Activated naive CD4-positive, alpha-beta T cell (primary cell): ENCODE measurements around the gene DHRS13.
A peak's percentile ranks its signal among the peaks of the same experiment; 100 is the strongest.
"Not testable (repeated sequence)": the region's sequence is repeated elsewhere in the genome, so short reads cannot be mapped to it uniquely, and the experiment has no call there.

Experiments
- DNase-seq, 4 experiments: peaks; one replicate each; lab custom pipeline; 2025; lab: John Stamatoyannopoulos, UW

Gene DHRS13

DNA sequence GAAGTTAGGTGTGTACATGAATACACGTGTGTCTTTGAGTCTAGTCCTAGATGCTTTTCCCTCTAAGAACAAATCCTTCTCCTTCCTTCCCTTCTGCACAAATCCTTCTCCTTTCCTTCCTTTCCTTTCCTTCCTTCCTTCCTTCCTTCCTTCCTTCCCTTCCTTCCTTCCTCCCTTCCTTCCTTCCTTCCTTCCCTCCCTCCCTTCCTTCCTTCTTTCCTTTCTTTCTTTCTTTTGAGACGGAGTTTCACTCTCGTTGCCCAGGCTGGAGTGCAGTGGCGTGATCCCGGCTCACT lies 615 bp upstream of the DHRS13 start:
- DNase-seq = not testable (repeated sequence)

GRCh38 chr17:28901866-28902818 lies 737 bp downstream of the DHRS13 start:
- peak in 2 of 4 experiments; percentile 25 to 50 for DNase-seq

- DNase-seq = no peak
Measured at GRCh38 chr17:28900986-28901726, 1.7 kb downstream of the DHRS13 start.

GRCh38 chr17:28899212-28899815 lies 3.6 kb downstream of the DHRS13 start:
- DNase-seq = no peak

DNA sequence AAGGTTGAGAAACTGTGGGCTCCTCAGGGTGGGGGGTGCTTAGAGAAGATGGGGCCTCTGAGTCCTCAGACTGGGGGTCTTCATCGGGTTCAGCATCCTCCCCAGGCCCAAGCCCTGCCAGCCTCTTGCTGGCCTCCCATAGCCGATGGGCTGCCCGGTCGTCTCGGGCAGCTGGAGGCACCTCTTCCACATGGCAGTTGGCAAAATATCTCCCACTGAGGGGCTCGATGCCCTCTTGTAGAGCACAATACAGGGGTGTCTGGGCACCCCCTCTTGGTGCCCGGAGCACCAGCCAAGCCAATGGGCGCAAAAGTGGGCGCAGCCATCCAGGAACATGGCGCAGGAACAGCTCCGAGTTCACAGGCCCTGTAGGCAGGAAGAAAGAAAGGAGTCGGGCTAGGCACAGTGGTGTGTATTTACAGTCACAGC lies 4.3 kb downstream of the DHRS13 start:
- no peak for DNase-seq

DNA sequence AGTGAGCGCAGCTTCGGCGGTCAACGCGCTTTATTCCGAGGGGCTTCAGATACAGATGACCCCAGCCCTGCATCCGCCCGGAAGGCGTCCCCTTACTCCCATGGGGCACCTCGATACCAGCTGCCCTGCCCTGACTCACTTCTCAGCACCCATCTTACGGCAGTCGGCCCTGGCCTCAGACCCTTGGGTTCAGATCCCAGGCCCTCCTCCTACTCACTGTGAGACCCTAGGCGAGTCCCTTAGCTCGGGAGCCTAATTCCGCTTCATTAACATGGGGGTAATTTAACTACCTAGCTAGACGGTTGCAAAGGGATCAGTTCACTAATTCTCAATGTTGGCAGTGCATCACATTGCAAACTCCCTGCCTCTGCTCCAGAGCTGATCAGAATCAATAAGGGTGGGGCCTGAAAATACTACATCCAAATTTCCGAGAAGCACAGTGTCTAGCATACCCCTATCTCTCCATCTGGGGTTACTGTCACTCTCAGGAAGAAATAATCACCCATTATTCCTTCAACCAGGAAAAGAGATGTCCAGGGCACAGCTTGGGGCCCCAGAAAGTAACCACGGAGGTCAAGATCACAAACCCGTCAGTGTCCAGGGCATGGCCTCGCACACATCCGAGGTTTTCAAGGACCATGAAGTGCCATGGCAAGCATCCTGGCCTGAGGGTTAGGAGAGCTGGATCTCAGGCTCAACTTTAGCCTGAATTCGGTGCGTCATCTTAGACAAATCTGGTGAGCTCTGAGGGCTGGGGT lies 4.9 kb downstream of the DHRS13 start:
- DNase-seq = no peak

GRCh38 chr17:28896884-28897768 lies 5.8 kb downstream of the DHRS13 start, which contains the start of gene FLOT2:
Gene FLOT2, minus strand, starts transcription at chr17:28897733. Its CDS starts 159 bp downstream, at chr17:28897574.
- DNase-seq = peak; percentile 25 to 63 (median 53)

- no peak for DNase-seq
Measured at GRCh38 chr17:28896491-28896883, 6.4 kb downstream of the DHRS13 start.

GRCh38 chr17:28895794-28896447 lies 7.0 kb downstream of the DHRS13 start:
- no peak for DNase-seq

GRCh38 chr17:28893248-28894183 lies 9.4 kb downstream of the DHRS13 start:
- not testable (repeated sequence) for DNase-seq

DNA sequence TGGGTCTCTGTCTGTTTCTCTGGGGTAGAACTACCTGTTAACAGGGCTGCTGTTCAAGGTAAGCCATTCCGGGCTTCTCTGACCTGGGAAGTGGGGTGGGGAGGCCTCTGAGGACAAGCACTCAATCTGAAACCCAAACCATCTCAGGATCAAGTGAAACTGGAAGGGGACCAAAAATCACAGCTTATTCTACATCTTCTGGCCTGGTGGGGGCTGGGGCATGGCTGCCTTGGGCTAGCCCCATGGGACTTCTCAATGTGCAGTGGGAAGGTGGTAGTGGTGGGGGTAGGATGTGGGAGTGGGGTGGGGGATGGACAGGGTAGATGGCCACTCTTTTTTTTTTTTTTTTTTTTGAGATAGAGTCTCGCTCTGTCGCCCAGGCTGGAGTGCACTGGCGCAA lies 10.9 kb downstream of the DHRS13 start:
- DNase-seq = no peak

DNA sequence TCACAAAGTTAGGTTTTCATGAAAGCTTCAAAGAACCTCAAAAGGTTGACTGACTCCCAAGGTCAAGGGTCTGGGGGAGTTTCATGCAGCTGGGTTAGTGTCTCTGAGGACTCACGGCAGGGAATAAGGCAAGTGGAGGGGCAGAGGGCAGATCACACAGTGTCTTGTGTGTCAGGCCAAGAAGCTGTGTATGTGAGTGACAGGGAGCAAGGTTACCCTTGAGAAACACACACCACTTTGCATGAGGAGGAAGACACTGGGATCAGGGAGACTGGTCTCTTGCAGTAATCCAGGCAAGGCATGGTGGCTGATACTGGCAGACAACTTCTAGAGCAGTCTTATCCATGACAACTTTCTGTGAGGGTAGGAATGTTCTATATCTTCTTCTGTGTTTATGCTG lies 11.7 kb downstream of the DHRS13 start:
- no peak for DNase-seq

- no peak for DNase-seq
Measured at GRCh38 chr17:28889996-28890395, 12.9 kb downstream of the DHRS13 start.

DNA sequence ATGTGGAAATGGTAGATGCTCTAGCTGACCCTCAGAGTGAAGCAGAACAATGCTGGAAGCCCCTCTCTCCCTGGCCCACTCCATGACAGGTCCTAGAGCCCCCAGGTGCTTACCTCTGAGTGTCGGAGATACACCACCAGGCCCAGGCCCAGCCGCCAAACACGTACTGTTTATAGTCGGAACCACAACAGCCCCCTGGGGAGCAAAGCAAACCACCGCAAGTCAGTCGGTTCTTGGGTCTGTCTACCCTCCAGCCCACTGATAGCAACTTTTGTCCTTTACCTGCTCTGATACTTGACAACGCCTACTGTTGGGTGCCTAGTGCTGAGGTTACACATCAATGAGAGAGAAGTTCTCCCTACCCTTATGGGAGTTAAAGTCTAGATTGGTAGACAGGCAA lies 14.0 kb downstream of the DHRS13 start:
- no peak for DNase-seq

GRCh38 chr17:28887871-28888471 lies 14.9 kb downstream of the DHRS13 start:
- DNase-seq = no peak

- no peak for DNase-seq
Measured at GRCh38 chr17:28885951-28886350, 16.9 kb downstream of the DHRS13 start.

DNA sequence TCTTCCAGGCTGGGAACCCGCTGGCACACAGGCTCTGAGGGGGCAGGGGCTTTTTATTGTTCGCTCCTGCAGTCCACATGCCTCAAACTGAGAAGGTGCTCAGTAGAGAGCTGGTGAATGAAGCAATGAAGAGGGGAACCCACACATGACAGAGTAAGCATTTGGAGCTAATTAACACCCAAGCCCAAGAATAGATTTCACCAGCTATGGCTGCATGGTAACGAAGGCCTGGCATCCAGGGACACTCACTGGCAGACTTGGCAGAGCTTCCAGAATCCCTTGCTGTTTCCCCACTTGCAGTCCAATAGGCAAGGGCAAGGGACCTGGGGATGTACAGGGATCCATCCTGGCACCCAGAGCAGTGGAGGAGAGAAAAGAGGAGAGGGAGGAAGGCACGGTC lies 17.5 kb downstream of the DHRS13 start:
- no peak for DNase-seq

DNA sequence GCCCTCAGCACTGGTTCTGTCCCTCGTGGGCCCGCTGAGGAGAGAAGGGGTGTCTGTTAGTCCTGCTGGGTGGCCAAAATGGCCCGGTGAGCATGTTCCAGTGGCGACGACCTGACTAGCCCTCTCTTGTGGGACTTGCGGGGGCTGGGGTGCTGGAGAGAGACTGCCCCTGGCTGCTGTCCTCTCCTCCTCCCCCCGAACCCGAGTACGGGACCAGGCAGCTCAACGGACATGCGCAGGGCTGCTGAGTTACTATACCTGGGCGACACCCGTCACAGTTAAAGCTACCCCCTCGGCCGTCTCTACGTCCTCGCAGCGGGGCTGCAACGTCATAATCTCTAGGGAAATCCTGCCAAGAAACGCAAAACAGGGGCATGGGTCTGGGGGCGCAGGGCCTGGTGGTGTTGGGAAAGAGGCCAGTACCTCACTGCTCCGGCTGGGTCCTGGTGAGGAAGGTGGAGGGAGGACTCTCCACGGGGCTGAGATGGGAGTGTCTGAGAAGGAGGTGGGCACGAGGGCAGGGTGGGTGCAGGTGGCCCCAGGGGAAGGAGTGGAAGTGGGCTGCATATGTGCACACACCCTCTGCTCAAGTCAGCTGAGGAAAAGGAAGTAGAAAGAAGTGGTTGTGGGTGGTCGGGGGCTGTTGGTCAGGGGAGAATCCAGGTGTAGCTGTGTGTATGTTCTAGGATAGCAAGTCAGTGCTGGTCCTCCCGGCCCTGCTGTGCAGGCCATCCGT lies 18.7 kb downstream of the DHRS13 start:
- no peak for DNase-seq
